ENCODE results near the gene UPF1. TPM values are rescaled to one million over a fixed set of nuclear protein-coding genes. Genes with fewer than 3 reads are reported as not detected.

UPF1 gene
- total RNA-seq, 1 donor from 2014 or later, result 225 TPM

GRCh38 chr19:18842166-18842565, 10.4 kb downstream of the UPF1 start:
- Histone ChIP-seq H3K4me1 (peaks cover 6 to 30% of the 10 kb centered on the region in 2 donors), H3K27ac (no peak overlapping the region), H3K27me3 (no peaks in the 10 kb centered on the region), H3K9me3 (no peaks in the 10 kb centered on the region), H3K4me3 (no peak overlapping the region), H3K36me3 (no peaks in the 10 kb centered on the region)
- DNase-seq (ENCODE audit: low spot score in 2 of 2), result no peak
- TF ChIP-seq, protein P1, sequence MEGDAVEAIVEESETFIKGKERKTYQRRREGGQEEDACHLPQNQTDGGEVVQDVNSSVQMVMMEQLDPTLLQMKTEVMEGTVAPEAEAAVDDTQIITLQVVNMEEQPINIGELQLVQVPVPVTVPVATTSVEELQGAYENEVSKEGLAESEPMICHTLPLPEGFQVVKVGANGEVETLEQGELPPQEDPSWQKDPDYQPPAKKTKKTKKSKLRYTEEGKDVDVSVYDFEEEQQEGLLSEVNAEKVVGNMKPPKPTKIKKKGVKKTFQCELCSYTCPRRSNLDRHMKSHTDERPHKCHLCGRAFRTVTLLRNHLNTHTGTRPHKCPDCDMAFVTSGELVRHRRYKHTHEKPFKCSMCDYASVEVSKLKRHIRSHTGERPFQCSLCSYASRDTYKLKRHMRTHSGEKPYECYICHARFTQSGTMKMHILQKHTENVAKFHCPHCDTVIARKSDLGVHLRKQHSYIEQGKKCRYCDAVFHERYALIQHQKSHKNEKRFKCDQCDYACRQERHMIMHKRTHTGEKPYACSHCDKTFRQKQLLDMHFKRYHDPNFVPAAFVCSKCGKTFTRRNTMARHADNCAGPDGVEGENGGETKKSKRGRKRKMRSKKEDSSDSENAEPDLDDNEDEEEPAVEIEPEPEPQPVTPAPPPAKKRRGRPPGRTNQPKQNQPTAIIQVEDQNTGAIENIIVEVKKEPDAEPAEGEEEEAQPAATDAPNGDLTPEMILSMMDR (IDR thresholded peaks at IDR 0.05), result no peak
- intact Hi-C loops (cut with DNase I), result loop anchor here (10.0 kb wide), 1 partner anchor 157 kb away; the partner anchor contains the start of gene CRTC1

DNA sequence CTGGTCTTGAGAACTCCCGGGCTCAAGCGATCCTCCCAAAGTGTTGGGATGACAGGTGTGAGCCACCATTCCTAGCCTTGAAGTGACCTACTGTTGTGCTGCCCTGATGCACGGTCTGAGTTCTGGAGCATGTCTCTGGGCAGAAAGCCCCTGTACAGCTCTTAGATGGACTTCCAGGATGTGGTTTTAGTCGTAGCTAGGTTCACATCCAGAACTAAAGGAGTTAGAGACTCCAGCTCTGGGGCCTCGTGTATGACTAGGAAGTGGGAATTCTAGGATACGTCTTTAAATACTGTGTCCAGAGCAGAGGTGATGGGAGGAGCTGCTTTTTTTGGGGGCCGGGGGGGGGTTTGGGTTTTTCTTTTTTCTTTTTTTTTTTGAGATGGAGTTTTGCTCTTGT, 12.2 kb downstream of the UPF1 start:
- intact Hi-C loops (cut with DNase I), result loop anchor here (10.0 kb wide), 1 partner anchor 159 kb away; the partner anchor contains the start of gene CRTC1
- H3K9me3 ChIP-seq, result no peaks in the 10 kb centered on the region
- DNase-seq (ENCODE audit: low spot score in 2 of 2), result no peak
- H3K27ac ChIP-seq, result no peak overlapping the region
- H3K27me3 ChIP-seq, result no peaks in the 10 kb centered on the region
- H3K4me1 ChIP-seq, result peaks cover 9 to 43% of the 10 kb centered on the region in 2 donors
- H3K36me3 ChIP-seq, result no peaks in the 10 kb centered on the region
- TF ChIP-seq, protein P1 (IDR thresholded peaks at IDR 0.05), result no peak
- H3K4me3 ChIP-seq, result no peak overlapping the region

- Histone ChIP-seq H3K4me1 (peaks cover 14 to 47% of the 10 kb centered on the region in 2 donors), H3K9me3 (no peaks in the 10 kb centered on the region), H3K4me3 (no peak overlapping the region), H3K36me3 (no peaks in the 10 kb centered on the region), H3K27me3 (no peaks in the 10 kb centered on the region), H3K27ac (no peak overlapping the region)
- DNase-seq (ENCODE audit: low spot score in 2 of 2), result no peak
- intact Hi-C loops (cut with DNase I), result loop anchor here (5.0 to 10.0 kb wide), 2 partner anchors 160 to 388 kb away; partner anchors contain the start of gene CRTC1
- TF ChIP-seq, protein P1 (IDR thresholded peaks at IDR 0.05), result no peak
Measured at GRCh38 chr19:18844806-18845329, 13.1 kb downstream of the UPF1 start.

- Histone ChIP-seq H3K36me3 (peaks cover 10 to 11% of the 10 kb centered on the region in 2 donors), H3K27ac (no peak overlapping the region), H3K27me3 (no peaks in the 10 kb centered on the region), H3K4me1 (peaks cover 23 to 49% of the 10 kb centered on the region in 2 donors), H3K9me3 (no peaks in the 10 kb centered on the region), H3K4me3 (no peak overlapping the region)
- TF ChIP-seq, protein P1 (IDR thresholded peaks at IDR 0.05), result no peak
- intact Hi-C loops (cut with DNase I), result loop anchor here (5.0 to 10.0 kb wide), 2 partner anchors 161 to 389 kb away; partner anchors contain the start of gene CRTC1
- no peak for DNase-seq (ENCODE audit: low spot score in 2 of 2)
Measured at GRCh38 chr19:18845961-18846360, 14.2 kb downstream of the UPF1 start.

DNA sequence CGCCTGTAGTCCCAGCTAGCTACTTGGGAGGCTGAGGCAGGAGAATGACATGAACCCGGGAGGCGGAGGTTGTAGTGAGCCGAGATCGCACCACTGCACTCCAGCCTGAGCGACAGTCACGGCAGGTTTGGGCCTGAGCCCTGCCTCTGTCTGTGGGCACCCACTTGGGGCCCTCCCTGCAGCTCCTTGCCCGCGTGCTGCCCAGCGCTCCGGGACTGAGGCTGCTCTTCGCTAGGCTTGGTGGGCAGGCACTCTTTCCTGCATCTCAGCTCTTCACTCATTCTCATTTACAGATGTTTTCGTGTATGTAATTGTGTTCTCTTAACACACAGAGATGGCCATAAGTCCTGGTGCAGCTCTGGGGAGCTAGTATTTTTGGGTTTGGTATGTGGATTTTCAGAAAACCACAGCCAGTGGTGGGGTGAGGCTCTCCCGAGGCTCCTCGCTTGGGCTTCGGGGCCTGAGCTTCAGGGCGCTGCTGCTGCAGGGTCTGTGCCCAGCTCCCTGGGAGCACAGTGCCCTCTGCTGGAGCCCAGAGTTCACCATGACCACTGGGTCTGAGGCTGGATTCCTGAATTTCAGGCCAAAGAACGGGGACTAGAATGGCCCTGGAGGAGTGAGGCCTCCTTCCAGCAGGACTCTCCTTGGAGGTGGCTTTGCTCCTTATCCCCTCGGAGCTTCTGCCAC, 15.2 kb downstream of the UPF1 start:
- TF ChIP-seq, protein P1 (IDR thresholded peaks at IDR 0.05), result peak; percentile 77 to 86 (median 77)
- H3K4me3 ChIP-seq, result no peak overlapping the region
- peak in 1 of 2 donors; percentile 86 for DNase-seq (ENCODE audit: low spot score in 2 of 2)

More for the DNA sequence above, 15.2 kb downstream of the UPF1 start:
- H3K36me3 ChIP-seq, result peaks cover 20 to 21% of the 10 kb centered on the region in 2 donors
- no peaks in the 10 kb centered on the region for H3K27me3 ChIP-seq
- peak overlapping the region; percentile 81 to 90 for H3K27ac ChIP-seq
- H3K9me3 ChIP-seq, result no peaks in the 10 kb centered on the region
- intact Hi-C loops (cut with DNase I), result loop anchor here (5.0 to 10.0 kb wide), 2 partner anchors 162 to 390 kb away; partner anchors contain the start of gene CRTC1
- peaks cover 23 to 47% of the 10 kb centered on the region in 2 donors for H3K4me1 ChIP-seq

Data from ascending aorta (tissue), 2 donors.